Stimulated activated CD4-positive, alpha-beta T cell treated with anti-CD3 and anti-CD28 coated beads, TNF-alpha, amount 100 ng/mL, for 4 hours (primary cell): ENCODE data around the gene C3orf20.

Source experiments
- DNase-seq, 3 experiments: peaks; one replicate each; pipeline ENCODE4 v3.0.0-alpha.2; 2020; ENCODE audit warnings: low read depth in 3 of 3

Gene C3orf20

DNA sequence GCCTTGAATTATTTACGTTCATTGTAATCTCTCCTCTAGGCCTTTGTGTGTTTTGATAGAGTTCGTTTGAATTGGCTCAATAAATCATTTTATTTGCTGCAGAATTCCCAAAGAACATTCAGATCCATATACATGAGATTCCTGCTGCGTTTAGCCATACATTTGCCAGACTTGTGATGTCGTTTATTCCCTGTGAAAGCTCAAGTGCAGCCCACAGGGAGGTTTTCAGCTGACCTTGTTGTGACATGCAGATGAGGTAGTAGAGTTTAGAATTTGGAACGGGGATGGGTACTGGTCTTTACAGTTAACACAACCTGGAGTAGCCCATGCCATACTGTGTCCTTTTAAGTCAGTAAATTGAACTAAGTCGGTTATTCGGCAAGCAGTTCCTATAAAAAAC lies at the start of gene C3orf20:
Gene C3orf20, plus strand, starts transcription at position 301 of the 400 bp plus-strand sequence. CDS start 7,573 bp downstream, outside the sequence.
- DNase-seq: no peak

GRCh38 chr3:14625443-14625842 lies 49.5 kb upstream of the C3orf20 start:
- DNase-seq: no peak

- no peak for DNase-seq
Measured at GRCh38 chr3:14627815-14628214, 47.1 kb upstream of the C3orf20 start.

- no peak for DNase-seq
Measured at GRCh38 chr3:14628406-14628805, 46.5 kb upstream of the C3orf20 start.

GRCh38 chr3:14630404-14631100 lies 44.4 kb upstream of the C3orf20 start:
- DNase-seq: no peak

GRCh38 chr3:14631101-14631497 lies 43.8 kb upstream of the C3orf20 start:
- DNase-seq: no peak

GRCh38 chr3:14631687-14632441 lies 43.1 kb upstream of the C3orf20 start:
- no peak for DNase-seq

DNA sequence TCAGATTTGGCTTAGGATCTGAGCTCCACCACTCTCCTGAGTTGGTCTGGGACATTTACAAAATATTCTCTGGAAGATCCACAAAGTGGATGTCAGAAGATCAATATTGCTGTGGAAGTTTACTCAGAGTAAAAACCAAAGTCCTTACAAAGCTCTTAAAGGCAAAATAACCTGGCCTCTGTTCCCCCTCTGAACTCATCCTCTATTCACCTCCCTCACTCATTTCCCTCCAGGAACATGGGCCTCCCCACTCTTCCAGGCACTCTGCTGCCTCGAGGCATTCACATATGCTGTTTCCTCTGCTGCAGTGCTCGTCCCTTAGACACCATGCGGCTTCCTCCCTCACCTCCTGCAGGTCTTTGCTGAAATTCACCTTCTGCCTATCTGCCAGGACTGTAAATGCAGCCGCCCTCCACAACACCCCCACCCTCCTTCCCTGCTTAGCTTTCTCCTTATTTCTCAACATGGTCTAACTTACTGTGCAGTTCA lies 42.5 kb upstream of the C3orf20 start:
- no peak for DNase-seq

- no peak for DNase-seq
Measured at GRCh38 chr3:14633417-14633816, 41.5 kb upstream of the C3orf20 start.

DNA sequence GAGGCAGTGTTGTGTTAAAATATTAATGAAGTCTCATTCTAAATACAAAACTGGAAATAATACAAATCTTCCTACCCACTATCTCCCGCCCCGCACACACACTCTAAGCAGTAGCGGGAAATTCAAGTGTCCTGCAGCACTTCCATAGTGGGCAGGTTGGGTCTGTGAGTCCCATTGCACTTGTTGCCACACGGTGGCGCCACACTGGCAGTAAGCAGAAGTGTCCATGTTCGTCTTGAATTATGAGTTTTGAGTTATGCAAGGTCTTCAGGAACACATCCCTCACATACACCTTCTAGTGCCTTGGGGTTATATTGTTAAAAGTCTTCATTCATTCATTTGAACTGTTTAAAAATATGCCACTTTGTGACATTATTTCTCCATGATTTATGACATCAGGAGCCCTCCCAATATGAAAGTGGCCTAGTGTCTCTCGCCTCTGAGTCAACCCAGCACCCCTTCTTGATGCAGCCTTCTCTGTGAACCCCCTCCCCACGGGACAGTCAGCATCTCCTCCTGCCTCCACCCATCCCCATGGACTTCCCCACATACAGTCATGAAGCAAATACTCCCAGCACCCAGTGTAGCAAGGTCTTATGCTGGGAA lies 41.0 kb upstream of the C3orf20 start:
- DNase-seq: peak; percentile 23 to 36 (median 35)

DNA sequence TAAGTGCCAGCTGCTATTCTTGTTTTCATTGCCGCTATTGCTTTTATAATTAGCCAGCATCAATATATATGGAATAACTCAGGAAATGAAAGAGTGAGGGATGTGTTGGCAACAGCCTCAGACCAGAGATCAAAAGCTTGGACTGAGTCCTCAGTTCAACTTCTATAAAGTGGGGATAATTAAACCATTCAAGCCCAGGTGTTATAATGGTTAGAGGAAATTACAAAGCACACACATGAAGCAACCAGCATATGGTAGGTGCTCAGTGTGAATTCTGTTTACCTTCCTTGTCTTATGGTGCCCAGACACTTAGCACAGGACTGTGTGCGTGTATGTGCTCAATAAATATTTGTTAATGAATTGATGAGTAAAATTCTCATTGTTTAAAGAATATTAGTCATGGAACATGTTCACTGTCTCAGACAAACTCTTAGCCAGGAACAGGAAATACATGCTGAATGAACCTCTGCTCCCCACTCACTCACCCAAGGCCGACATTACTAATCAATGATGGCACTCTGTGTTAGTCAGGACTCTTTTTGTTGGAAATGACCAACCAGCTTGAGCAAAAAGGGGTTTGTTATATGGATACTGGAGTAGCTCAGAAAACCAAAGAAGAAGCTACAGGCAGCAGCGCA lies 40.1 kb upstream of the C3orf20 start:
- DNase-seq: no peak

- no peak for DNase-seq
Measured at GRCh38 chr3:14636496-14637087, 38.3 kb upstream of the C3orf20 start.

DNA sequence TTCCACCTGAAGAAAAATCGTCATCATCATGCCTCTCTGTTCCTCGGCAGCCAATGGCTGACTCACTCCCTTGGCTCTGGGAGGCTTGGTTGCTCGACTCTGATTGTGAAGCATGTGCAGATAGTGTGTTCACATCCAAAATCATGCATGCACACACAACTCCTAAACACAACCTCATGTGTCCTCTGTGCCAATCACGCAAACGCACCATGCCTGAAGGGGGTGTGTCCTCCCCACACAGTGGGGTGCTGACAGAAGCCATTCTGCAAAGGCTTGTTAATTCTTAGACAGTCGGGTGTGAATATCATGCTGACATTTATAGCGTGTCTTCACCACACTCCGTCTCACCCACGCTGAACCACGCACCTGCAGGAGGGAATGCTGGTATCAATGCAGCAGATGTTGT lies 34.8 kb upstream of the C3orf20 start:
- no peak for DNase-seq

DNA sequence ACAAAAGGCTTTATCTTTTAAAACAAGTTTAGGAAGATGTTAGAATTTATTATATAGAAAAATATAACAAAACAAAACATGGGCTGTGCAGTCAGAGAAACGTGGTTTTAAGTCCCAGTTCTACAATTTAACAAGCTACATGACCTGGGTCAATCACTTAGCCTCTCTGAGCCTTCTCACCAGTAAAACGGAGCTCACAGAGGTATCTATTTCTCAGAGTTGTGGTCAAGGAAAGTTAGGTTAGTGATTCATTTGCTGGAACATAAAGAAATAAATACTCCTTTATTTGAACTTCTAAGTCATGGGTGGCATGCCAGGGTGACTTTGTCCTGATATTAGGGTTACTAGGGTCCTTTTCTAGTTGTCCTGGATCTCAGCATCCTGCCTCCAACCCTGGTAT lies 34.2 kb upstream of the C3orf20 start:
- DNase-seq: no peak

DNA sequence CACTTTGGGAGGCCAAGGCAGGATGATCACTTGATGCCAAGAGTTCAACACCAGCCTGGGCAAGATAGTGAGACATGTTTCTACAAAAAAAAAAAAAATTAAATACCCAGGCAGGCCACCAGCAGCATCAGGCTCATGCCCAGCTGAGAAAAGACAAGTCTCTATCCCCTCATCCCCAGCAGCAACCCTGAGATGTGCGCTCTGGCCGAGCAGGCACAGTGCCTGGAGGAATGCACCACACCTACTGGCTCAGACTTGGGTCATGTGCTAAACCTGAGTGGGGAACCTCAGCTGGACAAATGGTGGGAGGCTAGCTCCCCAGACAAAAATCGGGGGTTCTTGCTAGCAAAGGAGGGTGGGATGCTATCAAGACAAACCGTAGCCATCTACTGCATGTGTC lies 33.6 kb upstream of the C3orf20 start:
- no peak for DNase-seq

DNA sequence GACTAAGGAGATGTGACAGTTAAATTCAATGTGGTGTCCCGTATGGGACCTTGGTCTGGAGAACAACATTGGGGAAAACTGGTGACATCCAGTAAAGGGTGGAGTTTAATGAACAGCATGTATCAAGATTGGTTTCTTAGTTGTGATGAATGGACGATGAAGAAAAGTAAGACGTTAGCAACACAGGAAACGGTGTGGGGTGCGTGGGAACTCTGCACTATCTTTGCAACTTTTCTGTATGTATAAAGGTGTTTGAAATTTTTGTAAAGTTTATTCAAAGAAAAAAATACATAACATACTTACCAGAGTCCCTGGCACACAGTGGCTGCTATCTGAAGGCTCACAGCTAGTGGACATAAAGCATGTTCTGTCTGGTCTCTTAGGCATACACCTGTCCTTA lies 29.5 kb upstream of the C3orf20 start:
- no peak for DNase-seq

GRCh38 chr3:14646131-14646573 lies 28.8 kb upstream of the C3orf20 start:
- no peak for DNase-seq

GRCh38 chr3:14646589-14647413 lies 28.1 kb upstream of the C3orf20 start:
- DNase-seq: no peak

- no peak for DNase-seq
Measured at GRCh38 chr3:14647976-14648955, 26.7 kb upstream of the C3orf20 start.

DNA sequence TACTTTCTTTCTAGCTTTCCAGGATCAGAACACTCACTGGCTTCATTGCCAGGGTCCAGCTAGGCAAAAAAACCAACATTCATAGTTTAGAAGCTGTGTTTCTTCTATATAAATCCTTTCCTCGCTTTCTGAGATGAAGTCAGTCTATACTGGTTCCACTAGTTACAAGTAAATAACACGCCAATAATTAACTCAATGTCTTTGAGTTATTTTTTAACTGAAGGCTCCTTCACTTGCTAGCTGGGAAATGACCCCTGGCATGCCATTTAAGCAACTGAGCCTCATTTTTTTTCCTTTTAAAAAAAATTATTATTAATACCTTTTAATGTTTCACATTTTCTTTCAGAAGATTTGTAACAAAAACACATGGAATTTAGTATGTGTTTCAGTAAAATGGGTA lies 25.5 kb upstream of the C3orf20 start:
- no peak for DNase-seq
